IMR-90 (cell line): ENCODE data around the gene ARMC5. TPM values are rescaled to one million over a fixed set of nuclear protein-coding genes. Genes with fewer than 3 reads are reported as not detected.

ENCODE experiments used
- ATAC-seq: fragments of 200-7000 bp; cut with Tn5 transposase; 2 replicates; pipeline ENCODE4 v1.9.1; 2020; ENCODE audit warnings: low read depth, mild to moderate bottlenecking, moderate library complexity
- BruUV-seq: library from RNA; stranded (reverse); fragments of 400-500 nt; replicated peaks from 2 replicates; lab custom pipeline; 2021; lab: Mats Ljungman, UMichigan
- CTCF ChIA-PET: fragments of 300-600 bp; formaldehyde crosslinking; extraction: SDS; loops from one replicate; lab custom pipeline; 2021; ENCODE audit warnings: antibody characterized with exemption; lab: Yijun Ruan, JAX
- POLR2A ChIA-PET: fragments of 300-600 bp; sonication (Branson Sonifier 250); formaldehyde crosslinking; loops from one replicate; lab custom pipeline; 2022; ENCODE audit warnings: antibody characterized with exemption; ENCODE audit not compliant: unreplicated experiment; lab: Charles Lee
- DNase-seq: peaks from one replicate; pipeline ENCODE4 v3.0.0; 2013
- H2AFZ ChIP-seq: replicated peaks from 2 replicates; pipeline ENCODE3; 2013; ENCODE audit warnings: low read length, mild to moderate bottlenecking; ENCODE audit not compliant: poor library complexity
- H2AK5ac ChIP-seq: 2 replicates; pipeline ENCODE4 v1.6.1; 2013; ENCODE audit warnings: low read depth, low read length, inconsistent platforms
- H2AK9ac ChIP-seq: replicated peaks from 2 replicates; pipeline ENCODE3; 2013; ENCODE audit warnings: mild to moderate bottlenecking, low read depth, low read length, moderate library complexity; ENCODE audit not compliant: poor library complexity
- H2BK120ac ChIP-seq: 2 replicates; pipeline ENCODE4 v1.6.1; 2013; ENCODE audit warnings: low read depth, low read length, inconsistent platforms
- H2BK15ac ChIP-seq: 3 replicates; pipeline ENCODE4 v1.6.1; 2013; ENCODE audit warnings: low read depth, low read length, inconsistent platforms
- H2BK20ac ChIP-seq: 2 replicates; pipeline ENCODE4 v1.6.1; 2013; ENCODE audit warnings: low read depth, mild to moderate bottlenecking, inconsistent platforms, low read length, moderate library complexity
- H2BK5ac ChIP-seq: 2 replicates; pipeline ENCODE4 v1.6.1; 2013; ENCODE audit warnings: mild to moderate bottlenecking, low read depth, low read length, inconsistent platforms; ENCODE audit not compliant: poor library complexity, severe bottlenecking
- H3K14ac ChIP-seq: replicated peaks from 2 replicates; pipeline ENCODE4 v1.6.1; 2013; ENCODE audit warnings: low read depth, low read length, inconsistent platforms
- H3K18ac ChIP-seq: 2 replicates; pipeline ENCODE4 v1.6.1; 2013; ENCODE audit warnings: low read depth, low read length, control low read depth
- H3K23ac ChIP-seq: 2 replicates; pipeline ENCODE4 v1.6.1; 2013; ENCODE audit warnings: low read depth, low read length, inconsistent platforms
- H3K27ac ChIP-seq: 2 replicates; pipeline ENCODE4 v1.5.1; 2013; ENCODE audit warnings: mild to moderate bottlenecking, control low read depth, low read length; ENCODE audit not compliant: insufficient read depth
- H3K27me3 ChIP-seq: 2 replicates; pipeline ENCODE4 v1.6.1; 2013; ENCODE audit warnings: low read length; ENCODE audit not compliant: control insufficient read depth, insufficient read depth
- H3K36me3 ChIP-seq: 2 replicates; pipeline ENCODE4 v1.6.1; 2013; ENCODE audit warnings: low read length, mixed read lengths; ENCODE audit not compliant: control insufficient read depth, insufficient read depth
- H3K4ac ChIP-seq: 2 replicates; pipeline ENCODE4 v1.6.1; 2013; ENCODE audit warnings: low read depth, low read length, inconsistent platforms
- H3K4me1 ChIP-seq: 2 replicates; pipeline ENCODE4 v1.6.1; 2013; ENCODE audit warnings: low read length, mixed read lengths; ENCODE audit not compliant: control insufficient read depth, insufficient read depth
- H3K4me2 ChIP-seq: 2 replicates; pipeline ENCODE4 v1.6.1; 2013; ENCODE audit warnings: low read depth, mild to moderate bottlenecking, control low read depth, low read length, moderate library complexity
- H3K4me3 ChIP-seq: 2 replicates; pipeline ENCODE4 v1.5.1; 2013; ENCODE audit warnings: low read depth, mild to moderate bottlenecking, control low read depth, low read length, moderate library complexity; ENCODE audit not compliant: insufficient read depth
- H3K56ac ChIP-seq: 2 replicates; pipeline ENCODE4 v1.6.1; 2013; ENCODE audit warnings: low read length, inconsistent platforms; ENCODE audit not compliant: insufficient read depth; ENCODE audit errors: extremely low read depth
- H3K79me1 ChIP-seq, 2 experiments: 2 replicates each; pipeline ENCODE4 v1.6.1; 2013; ENCODE audit warnings: low read length in 2 of 2, inconsistent platforms in 1 of 2, low read depth in 1 of 2
- H3K9ac ChIP-seq: 2 replicates; pipeline ENCODE4 v1.6.1; 2013; ENCODE audit warnings: low read depth, low read length, control low read depth
- H3K9me1 ChIP-seq: 2 replicates; pipeline ENCODE4 v1.6.1; 2013; ENCODE audit warnings: low read length, inconsistent platforms; ENCODE audit not compliant: insufficient read depth
- H3K9me3 ChIP-seq: 2 replicates; pipeline ENCODE4 v1.6.1; 2013; ENCODE audit warnings: low read length; ENCODE audit not compliant: control insufficient read depth, insufficient read depth
- H4K20me1 ChIP-seq: 2 replicates; pipeline ENCODE4 v1.6.1; 2013; ENCODE audit warnings: low read length, inconsistent platforms; ENCODE audit not compliant: insufficient read depth
- H4K5ac ChIP-seq: 2 replicates; pipeline ENCODE4 v1.6.1; 2013; ENCODE audit warnings: mild to moderate bottlenecking, low read depth, low read length, control low read depth
- H4K8ac ChIP-seq, 2 experiments: 2 replicates each; pipeline ENCODE4 v1.6.1; 2013; ENCODE audit warnings: low read depth in 2 of 2, low read length in 2 of 2, control low read depth in 1 of 2, inconsistent platforms in 1 of 2
- H4K91ac ChIP-seq: 2 replicates; pipeline ENCODE4 v1.6.1; 2013; ENCODE audit warnings: low read depth, low read length, inconsistent platforms; ENCODE audit not compliant: insufficient read depth
- BHLHE40 ChIP-seq: fragments of 150-350 bp; IDR thresholded peaks from 2 replicates; pipeline ENCODE4 v1.6.1; 2016; ENCODE audit warnings: mild to moderate bottlenecking, low read depth, low read length
- CEBPB ChIP-seq: IDR thresholded peaks from 2 replicates; pipeline ENCODE4 v1.6.1; 2012; ENCODE audit warnings: low read depth, low read length, improper control_type of control experiment
- CHD1 ChIP-seq: IDR thresholded peaks from 2 replicates; pipeline ENCODE4 v1.6.1; 2012; ENCODE audit warnings: low read depth, low read length, improper control_type of control experiment
- FOS ChIP-seq: fragments of 150-350 bp; IDR thresholded peaks from 2 replicates; pipeline ENCODE4 v1.6.1; 2016; ENCODE audit warnings: low read depth, low read length
- MAFK ChIP-seq: IDR thresholded peaks from 2 replicates; pipeline ENCODE4 v1.6.1; 2012; ENCODE audit warnings: low read depth, low read length, improper control_type of control experiment
- MAZ ChIP-seq: IDR thresholded peaks from 2 replicates; pipeline ENCODE4 v1.6.1; 2012; ENCODE audit warnings: low read depth, mild to moderate bottlenecking, low read length, improper control_type of control experiment, moderate library complexity, borderline replicate concordance
- MXI1 ChIP-seq: IDR thresholded peaks from 2 replicates; pipeline ENCODE4 v1.6.1; 2012; ENCODE audit warnings: low read depth, mild to moderate bottlenecking, low read length, moderate library complexity, borderline replicate concordance
- NFE2L2 ChIP-seq: fragments of 150-350 bp; IDR thresholded peaks from 2 replicates; pipeline ENCODE4 v1.6.1; 2016; ENCODE audit warnings: low read depth, mild to moderate bottlenecking, low read length
- POLR2A ChIP-seq: IDR thresholded peaks from 2 replicates; pipeline ENCODE4 v1.6.1; 2012; ENCODE audit warnings: mild to moderate bottlenecking, low read depth, low read length
- RAD21 ChIP-seq: IDR thresholded peaks from 2 replicates; pipeline ENCODE4 v1.6.1; 2012; ENCODE audit warnings: low read length, improper control_type of control experiment
- RFX5 ChIP-seq: IDR thresholded peaks from 2 replicates; pipeline ENCODE4 v1.8.0; 2012; ENCODE audit warnings: low read depth, mild to moderate bottlenecking, low read length, moderate library complexity
- SMC3 ChIP-seq: fragments of 150-350 bp; IDR thresholded peaks from 2 replicates; pipeline ENCODE4 v1.6.1; 2016; ENCODE audit warnings: low read depth, mild to moderate bottlenecking, antibody characterized with exemption, low read length, moderate library complexity
- WGBS, 2 experiments: methylation state at CpG; one replicate each; pipeline versions ENCODE4 v1.1.5 to v1.1.7; 2013; ENCODE audit warnings: missing lambda C conversion rate in 2 of 2; ENCODE audit not compliant: insufficient read length in 1 of 2; ENCODE audit errors: extremely low coverage in 2 of 2; 5-methylcytosine and 5-hydroxymethylcytosine counted together
- dilution Hi-C: fragments of 300-500 bp; cut with HindIII; formaldehyde crosslinking; loops from one replicate; pipeline ENCODE4 v1.14.3; 2018; ENCODE audit warnings: low sequenced_read_pairs; ENCODE audit not compliant: unreplicated experiment
- in situ Hi-C: fragments of 300-500 bp; cut with MboI; formaldehyde crosslinking; loops from 3 replicates; pipeline ENCODE4 v1.14.3; 2019; ENCODE audit warnings: low sequenced_read_pairs, inconsistent platforms, mixed read lengths
- intact Hi-C: fragments of 100-400 bp; cut with micrococcal nuclease; formaldehyde crosslinking; loops from 2 replicates; pipeline ENCODE4 v1.10.0; 2022
- polyA plus RNA-seq, 3 experiments: library from polyadenylated mRNA; depleted of rRNA; stranded (reverse); fragments of >200 nt; gene quantifications; 2 replicates each; pipeline ENCODE4 v1.2.3, GENCODE V29; 2012; ENCODE audit warnings: low replicate concordance in 1 of 3
- total RNA-seq: library from RNA; depleted of rRNA; stranded (reverse); fragments of >200 nt; gene quantifications from 2 replicates; pipeline ENCODE4 v1.2.3, GENCODE V29; 2012
- TF ChIP-seq, protein P1 (sequence below): conservative IDR thresholded peaks from 2 replicates; pipeline ENCODE4 v1.5.1; 2012; ENCODE audit warnings: mild to moderate bottlenecking, low read depth, low read length, improper control_type of control experiment
- TF ChIP-seq, protein P2 (sequence below): fragments of 150-350 bp; IDR thresholded peaks from 2 replicates; pipeline ENCODE4 v1.6.1; 2017; ENCODE audit warnings: mild to moderate bottlenecking, antibody characterized with exemption, low read length, low read depth
- TF ChIP-seq, protein P3 (sequence below): fragments of 150-350 bp; IDR thresholded peaks from 2 replicates; pipeline ENCODE4 v1.6.1; 2016; ENCODE audit warnings: low read depth, mild to moderate bottlenecking, low read length, moderate library complexity, borderline replicate concordance

Gene ARMC5
- total and polyA plus RNA-seq, 2 of the 4 experiments (the other 2 are of a cell fraction): 2.3 to 7.5 TPM

GRCh38 chr16:31411024-31411844 is 48.1 kb upstream of the ARMC5 start:
- no TSS peak for BruUV-seq
- H2BK5ac ChIP-seq: no peak overlapping the region
- H2AFZ ChIP-seq: no peak overlapping the region
- dilution Hi-C loops (no loop called here), intact Hi-C loops (no loop called here), in situ Hi-C loops (no loop called here)
- no peaks in the 10 kb centered on the region for H4K20me1 ChIP-seq
- H3K9ac ChIP-seq: no peak overlapping the region
- ATAC-seq: no peak
- H2BK15ac ChIP-seq: no peak overlapping the region
- no peak overlapping the region for H2AK5ac ChIP-seq
- no peaks in the 10 kb centered on the region for H3K4me1 ChIP-seq
- peaks cover 21% of the 10 kb centered on the region for H3K27me3 ChIP-seq
- no peak overlapping the region for H3K18ac ChIP-seq
- H3K36me3 ChIP-seq: no peaks in the 10 kb centered on the region
- H4K91ac ChIP-seq: no peak overlapping the region
- H4K5ac ChIP-seq: no peak overlapping the region
- H3K4me2 ChIP-seq: no peak overlapping the region
- H3K9me1 ChIP-seq: no peaks in the 10 kb centered on the region
- no peak overlapping the region for H3K27ac ChIP-seq
- H2AK9ac ChIP-seq: peak overlapping the region; percentile 55
- ChIA-PET POLR2A (no interaction called here), CTCF (no interaction called here)
- no peak overlapping the region for H2BK120ac ChIP-seq
- 74% methylated on average over 7 of the region's 22 CpGs; no CpG with 5 or more reads in 1 of the 2 experiments for WGBS, 2 experiments
- H3K14ac ChIP-seq: no peak overlapping the region
- H4K8ac ChIP-seq: no peak overlapping the region
- H3K79me1 ChIP-seq: no peaks in the 10 kb centered on the region
- H3K4me3 ChIP-seq: no peak overlapping the region
- H3K56ac ChIP-seq: no peak overlapping the region
- no peak overlapping the region for H3K4ac ChIP-seq
- no peak overlapping the region for H3K23ac ChIP-seq
- no peak overlapping the region for H2BK20ac ChIP-seq
- no peak for DNase-seq
- no peaks in the 10 kb centered on the region for H3K9me3 ChIP-seq
- TF ChIP-seq RFX5 (no peak), CEBPB (no peak), RAD21 (no peak), CHD1 (no peak), FOS (no peak), NFE2L2 (no peak), BHLHE40 (no peak), MXI1 (no peak), MAFK (no peak), POLR2A (no peak), MAZ (no peak), SMC3 (no peak)
- TF ChIP-seq, protein P1, sequence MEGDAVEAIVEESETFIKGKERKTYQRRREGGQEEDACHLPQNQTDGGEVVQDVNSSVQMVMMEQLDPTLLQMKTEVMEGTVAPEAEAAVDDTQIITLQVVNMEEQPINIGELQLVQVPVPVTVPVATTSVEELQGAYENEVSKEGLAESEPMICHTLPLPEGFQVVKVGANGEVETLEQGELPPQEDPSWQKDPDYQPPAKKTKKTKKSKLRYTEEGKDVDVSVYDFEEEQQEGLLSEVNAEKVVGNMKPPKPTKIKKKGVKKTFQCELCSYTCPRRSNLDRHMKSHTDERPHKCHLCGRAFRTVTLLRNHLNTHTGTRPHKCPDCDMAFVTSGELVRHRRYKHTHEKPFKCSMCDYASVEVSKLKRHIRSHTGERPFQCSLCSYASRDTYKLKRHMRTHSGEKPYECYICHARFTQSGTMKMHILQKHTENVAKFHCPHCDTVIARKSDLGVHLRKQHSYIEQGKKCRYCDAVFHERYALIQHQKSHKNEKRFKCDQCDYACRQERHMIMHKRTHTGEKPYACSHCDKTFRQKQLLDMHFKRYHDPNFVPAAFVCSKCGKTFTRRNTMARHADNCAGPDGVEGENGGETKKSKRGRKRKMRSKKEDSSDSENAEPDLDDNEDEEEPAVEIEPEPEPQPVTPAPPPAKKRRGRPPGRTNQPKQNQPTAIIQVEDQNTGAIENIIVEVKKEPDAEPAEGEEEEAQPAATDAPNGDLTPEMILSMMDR: no peak
- TF ChIP-seq, protein P2, sequence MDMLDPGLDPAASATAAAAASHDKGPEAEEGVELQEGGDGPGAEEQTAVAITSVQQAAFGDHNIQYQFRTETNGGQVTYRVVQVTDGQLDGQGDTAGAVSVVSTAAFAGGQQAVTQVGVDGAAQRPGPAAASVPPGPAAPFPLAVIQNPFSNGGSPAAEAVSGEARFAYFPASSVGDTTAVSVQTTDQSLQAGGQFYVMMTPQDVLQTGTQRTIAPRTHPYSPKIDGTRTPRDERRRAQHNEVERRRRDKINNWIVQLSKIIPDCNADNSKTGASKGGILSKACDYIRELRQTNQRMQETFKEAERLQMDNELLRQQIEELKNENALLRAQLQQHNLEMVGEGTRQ: no peak
- TF ChIP-seq, protein P3, sequence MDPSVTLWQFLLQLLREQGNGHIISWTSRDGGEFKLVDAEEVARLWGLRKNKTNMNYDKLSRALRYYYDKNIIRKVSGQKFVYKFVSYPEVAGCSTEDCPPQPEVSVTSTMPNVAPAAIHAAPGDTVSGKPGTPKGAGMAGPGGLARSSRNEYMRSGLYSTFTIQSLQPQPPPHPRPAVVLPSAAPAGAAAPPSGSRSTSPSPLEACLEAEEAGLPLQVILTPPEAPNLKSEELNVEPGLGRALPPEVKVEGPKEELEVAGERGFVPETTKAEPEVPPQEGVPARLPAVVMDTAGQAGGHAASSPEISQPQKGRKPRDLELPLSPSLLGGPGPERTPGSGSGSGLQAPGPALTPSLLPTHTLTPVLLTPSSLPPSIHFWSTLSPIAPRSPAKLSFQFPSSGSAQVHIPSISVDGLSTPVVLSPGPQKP: no peak
